Activated T-helper 1 cell treated with anti-CD3 and anti-CD28 coated beads, Interleukin-12 subunit alpha, Interleukin-12 subunit beta, Interleukin-2, Interleukin-4 antibody, amounts not matched to agents 30 ng/mL and 10 ng/mL and 1 ng/mL, durations not matched to agents 14 hours and 24 hours and 36 hours (primary cell): ENCODE measurements around the gene EMB. TPM values are rescaled to one million over a fixed set of nuclear protein-coding genes. Genes with fewer than 3 reads are reported as not detected.
"Not testable (repeated sequence)": the region's sequence is repeated elsewhere in the genome, so short reads cannot be mapped to it uniquely, and the experiment has no call there.

Experiments used
- DNase-seq: peaks from one replicate; pipeline ENCODE4 v3.0.0; 2021; ENCODE audit warnings: low spot score
- H3K27ac Mint-ChIP-seq: one replicate; pipeline ENCODE4 v1.8.0; 2021; ENCODE audit warnings: mild to moderate bottlenecking, mixed read lengths
- H3K27me3 Mint-ChIP-seq: one replicate; pipeline ENCODE4 v1.8.0; 2022; ENCODE audit warnings: mild to moderate bottlenecking, moderate library complexity, mixed read lengths; ENCODE audit not compliant: insufficient read depth
- H3K36me3 Mint-ChIP-seq: one replicate; pipeline ENCODE4 v1.8.0; 2021; ENCODE audit warnings: low read depth, mixed read lengths
- H3K4me1 Mint-ChIP-seq: one replicate; pipeline ENCODE4 v1.8.0; 2021; ENCODE audit warnings: low read depth, mixed read lengths
- H3K4me3 Mint-ChIP-seq: one replicate; pipeline ENCODE4 v1.8.0; 2021; ENCODE audit warnings: mild to moderate bottlenecking, moderate library complexity, mixed read lengths
- H3K9me3 Mint-ChIP-seq: one replicate; pipeline ENCODE4 v1.8.0; 2021; ENCODE audit warnings: mixed read lengths
- intact Hi-C: fragments of 100-400 bp; cut with micrococcal nuclease; formaldehyde crosslinking; loops from one replicate; pipeline ENCODE4 v1.15.1; 2024
- total RNA-seq: library from RNA; stranded (reverse); gene quantifications from 2 replicates; pipeline ENCODE4 v1.2.3, GENCODE V29; 2022

The EMB gene
- total RNA-seq, 1 donor from 2014 or later, result 81.8 TPM

- Mint-ChIP-seq H3K27ac (peak overlapping the region; percentile 81), H3K36me3 (no peaks in the 10 kb centered on the region), H3K9me3 (peaks cover 13% of the 10 kb centered on the region), H3K4me3 (peak overlapping the region; percentile 60), H3K4me1 (peaks cover 63% of the 10 kb centered on the region), H3K27me3 (peaks cover 2% of the 10 kb centered on the region)
- DNase-seq, result peak; percentile 38
- intact Hi-C loops, result no loop called here
Observed at GRCh38 chr5:50445296-50445949, 4.3 kb upstream of the EMB start.

- DNase-seq, H3K27me3 Mint-ChIP-seq, intact Hi-C loops, H3K36me3 Mint-ChIP-seq, H3K27ac Mint-ChIP-seq: not testable (repeated sequence)
- peaks cover 13% of the 10 kb centered on the region for H3K9me3 Mint-ChIP-seq
- peak overlapping the region; percentile 13 for H3K4me3 Mint-ChIP-seq
- peaks cover 75% of the 10 kb centered on the region for H3K4me1 Mint-ChIP-seq
Observed at GRCh38 chr5:50442559-50443539, 1.8 kb upstream of the EMB start.

DNA sequence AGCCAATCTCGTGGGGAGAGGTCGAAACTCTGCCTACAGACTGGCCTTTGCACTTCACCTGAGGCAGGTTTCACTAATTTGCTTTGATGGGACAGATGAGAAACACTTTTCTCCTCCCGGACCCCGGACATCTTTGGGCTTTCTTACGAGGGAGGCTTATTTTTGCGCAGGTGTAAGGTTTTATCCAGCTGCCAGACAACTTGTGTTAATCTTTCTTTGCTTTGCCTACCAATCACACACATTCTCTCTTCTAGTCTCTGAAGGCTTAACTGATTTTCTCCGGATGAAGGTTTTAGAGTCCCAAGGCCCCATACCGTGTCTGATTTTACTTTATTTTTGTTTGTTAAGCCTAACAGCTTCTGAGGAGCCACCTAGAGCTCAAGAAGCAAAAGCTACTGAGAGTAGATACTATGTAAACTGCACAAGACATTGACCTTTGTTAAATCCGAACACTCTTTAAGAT is 436 bp upstream of the EMB start:
- peak overlapping the region; percentile 97 for H3K27ac Mint-ChIP-seq
- peaks cover 3% of the 10 kb centered on the region for H3K9me3 Mint-ChIP-seq
- H3K36me3 Mint-ChIP-seq, result peaks cover 14% of the 10 kb centered on the region
- intact Hi-C loops, result loop anchor here (2.0 kb wide), 7 partner anchors 15 to 309 kb away; partner anchors contain the start of gene PARP8
- no peak for DNase-seq
- H3K27me3 Mint-ChIP-seq, result peaks cover 2% of the 10 kb centered on the region
- peak overlapping the region; percentile 94 for H3K4me3 Mint-ChIP-seq
- H3K4me1 Mint-ChIP-seq, result peaks cover 65% of the 10 kb centered on the region

GRCh38 chr5:50439221-50439620 is 1.9 kb downstream of the EMB start:
- no peak for DNase-seq
- Mint-ChIP-seq H3K4me1 (peaks cover 64% of the 10 kb centered on the region), H3K9me3 (no peaks in the 10 kb centered on the region), H3K27ac (no peak overlapping the region), H3K4me3 (peak overlapping the region; percentile 94), H3K27me3 (peaks cover 2% of the 10 kb centered on the region), H3K36me3 (peaks cover 26% of the 10 kb centered on the region)
- intact Hi-C loops, result no loop called here

GRCh38 chr5:50438060-50438459 is 3.0 kb downstream of the EMB start:
- H3K27ac Mint-ChIP-seq, H3K9me3 Mint-ChIP-seq, DNase-seq, H3K27me3 Mint-ChIP-seq, intact Hi-C loops: not testable (repeated sequence)
- peaks cover 29% of the 10 kb centered on the region for H3K36me3 Mint-ChIP-seq
- H3K4me1 Mint-ChIP-seq, result peaks cover 71% of the 10 kb centered on the region
- H3K4me3 Mint-ChIP-seq, result peak overlapping the region; percentile 11

GRCh38 chr5:50435168-50435567 is 5.9 kb downstream of the EMB start:
- H3K27me3 Mint-ChIP-seq, result no peaks in the 10 kb centered on the region
- peaks cover 71% of the 10 kb centered on the region for H3K4me1 Mint-ChIP-seq
- H3K4me3 Mint-ChIP-seq, result peak overlapping the region; percentile 0
- DNase-seq, result no peak
- intact Hi-C loops, result no loop called here
- peak overlapping the region; percentile 75 for H3K27ac Mint-ChIP-seq
- H3K36me3 Mint-ChIP-seq, result peaks cover 32% of the 10 kb centered on the region
- no peaks in the 10 kb centered on the region for H3K9me3 Mint-ChIP-seq

GRCh38 chr5:50431133-50431904 is 9.8 kb downstream of the EMB start:
- DNase-seq, intact Hi-C loops, H3K27me3 Mint-ChIP-seq, H3K27ac Mint-ChIP-seq, H3K9me3 Mint-ChIP-seq: not testable (repeated sequence)
- Mint-ChIP-seq H3K4me3 (peak overlapping the region; percentile 8), H3K4me1 (peaks cover 68% of the 10 kb centered on the region), H3K36me3 (peaks cover 34% of the 10 kb centered on the region)

DNA sequence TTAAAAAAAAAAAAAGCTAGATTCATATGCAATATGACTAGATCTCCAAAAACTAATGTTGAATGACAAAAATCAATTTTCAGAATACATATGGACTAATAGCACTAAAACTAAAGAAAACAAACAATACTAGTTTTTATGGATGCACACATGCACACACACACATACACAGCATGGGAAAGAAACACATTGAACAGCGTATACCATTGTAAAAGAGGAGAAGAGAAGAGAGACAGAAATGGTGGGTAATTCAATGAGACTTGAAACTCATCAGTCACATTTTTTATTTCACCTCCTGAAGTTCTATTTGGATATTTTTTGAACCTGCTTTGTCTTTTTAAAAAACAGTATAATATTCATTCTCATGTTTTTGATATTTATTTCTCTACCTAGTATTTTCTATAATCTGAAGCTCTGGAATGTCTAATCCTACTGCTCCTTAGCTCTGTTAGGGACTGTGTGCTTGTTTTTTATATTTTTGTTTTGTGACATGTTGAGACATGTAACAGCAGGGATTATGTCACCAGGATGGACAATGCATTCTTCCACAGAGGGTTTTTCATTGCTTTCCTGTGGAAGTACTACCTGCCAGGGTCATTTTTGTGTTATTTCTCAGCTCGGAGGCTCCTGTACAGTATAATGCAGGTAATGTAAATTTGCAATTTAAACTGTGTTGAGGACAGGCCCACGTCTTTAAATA is 17.8 kb downstream of the EMB start:
- H3K4me3 Mint-ChIP-seq, intact Hi-C loops, DNase-seq, H3K27me3 Mint-ChIP-seq, H3K27ac Mint-ChIP-seq: not testable (repeated sequence)
- Mint-ChIP-seq H3K4me1 (peaks cover 52% of the 10 kb centered on the region), H3K9me3 (peaks cover 10% of the 10 kb centered on the region), H3K36me3 (peaks cover 51% of the 10 kb centered on the region)

- H3K4me3 Mint-ChIP-seq, DNase-seq, H3K27me3 Mint-ChIP-seq, intact Hi-C loops, H3K27ac Mint-ChIP-seq: not testable (repeated sequence)
- peaks cover 10% of the 10 kb centered on the region for H3K9me3 Mint-ChIP-seq
- H3K36me3 Mint-ChIP-seq, result peaks cover 39% of the 10 kb centered on the region
- H3K4me1 Mint-ChIP-seq, result peaks cover 59% of the 10 kb centered on the region
Observed at GRCh38 chr5:50421184-50421950, 19.7 kb downstream of the EMB start.

DNA sequence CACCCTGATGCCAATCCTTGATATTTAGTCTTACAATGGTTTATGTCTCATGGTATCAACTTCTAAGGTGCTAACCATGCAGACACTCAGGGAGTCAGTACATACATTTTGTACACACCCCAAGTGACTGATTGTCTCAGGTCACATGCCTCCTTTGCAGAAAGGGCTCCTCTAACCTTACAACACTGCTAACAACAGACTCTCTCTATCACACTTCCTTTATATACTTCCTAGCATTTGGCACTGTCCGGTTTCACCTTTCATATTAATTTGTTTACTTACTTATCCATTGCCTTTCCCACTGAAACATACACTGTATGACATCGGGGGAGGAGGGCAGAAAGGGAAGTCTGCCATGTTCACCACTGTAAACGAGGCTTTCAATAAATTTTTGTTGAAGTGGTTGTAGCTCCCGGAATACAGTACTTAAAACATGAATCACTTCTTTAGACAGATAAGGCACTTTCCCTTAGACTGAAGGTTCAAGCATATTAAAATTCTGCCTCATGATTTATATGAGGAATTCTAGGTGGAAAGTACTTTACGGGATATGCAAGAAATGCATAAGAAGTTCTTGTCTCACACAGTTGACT is 20.6 kb downstream of the EMB start:
- no peak overlapping the region for H3K4me3 Mint-ChIP-seq
- peaks cover 10% of the 10 kb centered on the region for H3K9me3 Mint-ChIP-seq
- intact Hi-C loops, result no loop called here
- H3K36me3 Mint-ChIP-seq, result peaks cover 37% of the 10 kb centered on the region
- H3K27ac Mint-ChIP-seq, result no peak overlapping the region
- H3K4me1 Mint-ChIP-seq, result peaks cover 68% of the 10 kb centered on the region
- no peaks in the 10 kb centered on the region for H3K27me3 Mint-ChIP-seq
- no peak for DNase-seq

GRCh38 chr5:50419656-50420055 is 21.4 kb downstream of the EMB start:
- intact Hi-C loops, result not testable (repeated sequence)
- Mint-ChIP-seq H3K4me1 (peaks cover 69% of the 10 kb centered on the region), H3K36me3 (peaks cover 33% of the 10 kb centered on the region)

More at GRCh38 chr5:50419656-50420055, 21.4 kb downstream of the EMB start:
- not testable (repeated sequence) for H3K4me3 Mint-ChIP-seq, DNase-seq, H3K27ac Mint-ChIP-seq, H3K27me3 Mint-ChIP-seq
- peaks cover 10% of the 10 kb centered on the region for H3K9me3 Mint-ChIP-seq
